Osteoblast (primary cell): ENCODE data around the gene TRMT61A. TPM values are rescaled to one million over a fixed set of nuclear protein-coding genes. Genes with fewer than 3 reads are reported as not detected.

ENCODE experiments used
- DNase-seq: peaks from one replicate; pipeline ENCODE4 v3.0.0; 2011; ENCODE audit warnings: low spot score, mixed read lengths; ENCODE audit not compliant: insufficient read length; ENCODE audit errors: missing footprints
- H2AFZ ChIP-seq: 2 replicates; pipeline ENCODE4 v1.6.0; 2011; ENCODE audit warnings: mild to moderate bottlenecking, low read length
- H3K27ac ChIP-seq: 2 replicates; pipeline ENCODE4 v1.5.1; 2011; ENCODE audit warnings: mild to moderate bottlenecking, low read depth, low read length, moderate library complexity
- H3K27me3 ChIP-seq: 2 replicates; pipeline ENCODE4 v1.6.0; 2012; ENCODE audit warnings: mild to moderate bottlenecking, control low read depth, inconsistent platforms, low read length, moderate library complexity; ENCODE audit not compliant: insufficient read depth
- H3K36me3 ChIP-seq: 2 replicates; pipeline ENCODE4 v1.5.1; 2011; ENCODE audit warnings: mild to moderate bottlenecking, low read length, control low read depth, moderate library complexity; ENCODE audit not compliant: insufficient read depth
- H3K4me1 ChIP-seq: 2 replicates; pipeline ENCODE4 v1.5.1; 2011; ENCODE audit warnings: mild to moderate bottlenecking, low read length, control low read depth, moderate library complexity; ENCODE audit not compliant: insufficient read depth
- H3K4me2 ChIP-seq: 2 replicates; pipeline ENCODE4 v1.6.0; 2011; ENCODE audit warnings: mild to moderate bottlenecking, low read length; ENCODE audit not compliant: insufficient read depth
- H3K4me3 ChIP-seq: fragments of 200-600 bp; sonication (generic); 3 replicates; pipeline ENCODE4 v1.5.1; 2012; ENCODE audit warnings: mild to moderate bottlenecking, low read length, inconsistent platforms; ENCODE audit not compliant: insufficient read depth
- H3K79me2 ChIP-seq: 2 replicates; pipeline ENCODE4 v1.6.0; 2012; ENCODE audit warnings: mild to moderate bottlenecking, low read length, control low read depth, inconsistent platforms; ENCODE audit not compliant: insufficient read depth
- H3K9me3 ChIP-seq: 2 replicates; pipeline ENCODE4 v1.5.1; 2011; ENCODE audit warnings: low read depth, low read length, control low read depth
- H4K20me1 ChIP-seq: 2 replicates; pipeline ENCODE4 v1.6.0; 2012; ENCODE audit warnings: mild to moderate bottlenecking, low read length, control low read depth; ENCODE audit not compliant: insufficient read depth
- CTCF ChIP-seq: IDR thresholded peaks from 2 replicates; pipeline ENCODE4 v1.5.1; 2011; ENCODE audit warnings: mild to moderate bottlenecking, low read depth, low read length, moderate library complexity; ENCODE audit errors: extremely low read depth
- total RNA-seq: library from RNA; depleted of rRNA; stranded (reverse); fragments of >200 nt; gene quantifications from 2 replicates; pipeline ENCODE4 v1.2.3, GENCODE V29; 2012

Gene TRMT61A
- total RNA-seq, 1 donor, result 9.0 TPM

GRCh38 chr14:103537175-103537990 lies 8.4 kb downstream of the TRMT61A start:
- Histone ChIP-seq H3K27me3 (no peaks in the 10 kb centered on the region), H3K36me3 (peaks cover 4% of the 10 kb centered on the region), H2AFZ (no peak overlapping the region), H3K4me2 (no peak overlapping the region), H3K4me1 (peaks cover 26% of the 10 kb centered on the region), H3K9me3 (no peaks in the 10 kb centered on the region), H3K79me2 (peaks cover 3% of the 10 kb centered on the region), H3K4me3 (no peak overlapping the region), H3K27ac (peak overlapping the region; percentile 53), H4K20me1 (no peaks in the 10 kb centered on the region)
- no peak for TF ChIP-seq CTCF
- peak; percentile 97 for DNase-seq

GRCh38 chr14:103538291-103539055 lies 9.5 kb downstream of the TRMT61A start:
- H3K4me3 ChIP-seq, result no peak overlapping the region
- no peaks in the 10 kb centered on the region for H4K20me1 ChIP-seq
- peaks cover 4% of the 10 kb centered on the region for H3K36me3 ChIP-seq
- peak; percentile 88 for DNase-seq
- H3K79me2 ChIP-seq, result no peaks in the 10 kb centered on the region
- TF ChIP-seq CTCF, result no peak
- H3K9me3 ChIP-seq, result no peaks in the 10 kb centered on the region
- H3K4me1 ChIP-seq, result peaks cover 33% of the 10 kb centered on the region
- no peak overlapping the region for H2AFZ ChIP-seq
- H3K27me3 ChIP-seq, result no peaks in the 10 kb centered on the region
- no peak overlapping the region for H3K4me2 ChIP-seq
- no peak overlapping the region for H3K27ac ChIP-seq

- peak; percentile 84 for DNase-seq
- no peak for TF ChIP-seq CTCF
- H3K27me3 ChIP-seq, result no peaks in the 10 kb centered on the region
- H3K79me2 ChIP-seq, result no peaks in the 10 kb centered on the region
- no peaks in the 10 kb centered on the region for H4K20me1 ChIP-seq
- no peaks in the 10 kb centered on the region for H3K9me3 ChIP-seq
- no peak overlapping the region for H3K27ac ChIP-seq
- H3K4me2 ChIP-seq, result no peak overlapping the region
- no peak overlapping the region for H3K4me3 ChIP-seq
- H3K36me3 ChIP-seq, result peaks cover 4% of the 10 kb centered on the region
- H2AFZ ChIP-seq, result no peak overlapping the region
- H3K4me1 ChIP-seq, result peaks cover 33% of the 10 kb centered on the region
Measured at GRCh38 chr14:103539056-103539825, 10.2 kb downstream of the TRMT61A start.
